Measurements from ENCODE around the gene ZNRF1. TPM values are rescaled to one million over a fixed set of nuclear protein-coding genes. Genes with fewer than 3 reads are reported as not detected.

ZNRF1 gene
- total and polyA plus RNA-seq, 2 of the 13 experiments (the other 11 are each of a cell fraction or from before 2014, with no cell fraction given) = 43.9 to 58.7 TPM

- H3K36me3 ChIP-seq (replicated peaks in 1 of 2; ENCODE audit: control insufficient read depth in 1 of 2, insufficient read depth in 2 of 2, low read length in 2 of 2) = peaks cover 6 to 11% of the 10 kb centered on the region in 2 experiments; a peak in 4 of 5 replicates
- intact Hi-C loops (cut with micrococcal nuclease; ENCODE audit: unreplicated experiment) (no loop called here), in situ Hi-C loops (cut with HindIII; ENCODE audit: extremely low pct_ligation_motif_present, low pct_unique_long_range_greater_than_20kb) (no loop called here)
- H4K20me1 ChIP-seq (ENCODE audit: insufficient read depth, low read length) = peaks cover 59% of the 10 kb centered on the region
- no peaks in the 10 kb centered on the region for H3K9me3 ChIP-seq (ENCODE audit: low read length)
- 92% methylated on average over 3 of the region's 3 CpGs for WGBS (ENCODE audit: low lambda C conversion rate)
- no TSS peak for BruUV-seq (replicated peaks)
- TF ChIP-seq MLXIP (CRISPR knock-in tag; IDR thresholded peaks at IDR 0.05; ENCODE audit: borderline replicate concordance) = no peak
- no peak for TF ChIP-seq PRMT3 (CRISPR knock-in tag; IDR thresholded peaks at IDR 0.05; ENCODE audit: borderline replicate concordance, low read depth)
- no peak for TF ChIP-seq ZNF432 (CRISPR knock-in tag; IDR thresholded peaks at IDR 0.05; ENCODE audit: borderline replicate concordance)
- no peak for TF ChIP-seq ZMYM3 (CRISPR knock-in tag; IDR thresholded peaks at IDR 0.05)
- no peak for TF ChIP-seq BORCS8-MEF2B (CRISPR knock-in tag; IDR thresholded peaks at IDR 0.05)
- no peak for TF ChIP-seq ZNF749 (CRISPR knock-in tag; IDR thresholded peaks at IDR 0.05; ENCODE audit: borderline replicate concordance)
- TF ChIP-seq MAFF (IDR thresholded peaks at IDR 0.05; ENCODE audit: low read depth, low read length) = no peak
- TF ChIP-seq, protein P1, sequence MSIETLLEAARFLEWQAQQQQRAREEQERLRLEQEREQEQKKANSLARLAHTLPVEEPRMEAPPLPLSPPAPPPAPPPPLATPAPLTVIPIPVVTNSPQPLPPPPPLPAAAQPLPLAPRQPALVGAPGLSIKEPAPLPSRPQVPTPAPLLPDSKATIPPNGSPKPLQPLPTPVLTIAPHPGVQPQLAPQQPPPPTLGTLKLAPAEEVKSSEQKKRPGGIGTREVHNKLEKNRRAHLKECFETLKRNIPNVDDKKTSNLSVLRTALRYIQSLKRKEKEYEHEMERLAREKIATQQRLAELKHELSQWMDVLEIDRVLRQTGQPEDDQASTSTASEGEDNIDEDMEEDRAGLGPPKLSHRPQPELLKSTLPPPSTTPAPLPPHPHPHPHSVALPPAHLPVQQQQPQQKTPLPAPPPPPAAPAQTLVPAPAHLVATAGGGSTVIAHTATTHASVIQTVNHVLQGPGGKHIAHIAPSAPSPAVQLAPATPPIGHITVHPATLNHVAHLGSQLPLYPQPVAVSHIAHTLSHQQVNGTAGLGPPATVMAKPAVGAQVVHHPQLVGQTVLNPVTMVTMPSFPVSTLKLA (IDR thresholded peaks at IDR 0.05) = no peak
- no peak for TF ChIP-seq ZFP91 (CRISPR knock-in tag; IDR thresholded peaks at IDR 0.05; ENCODE audit: borderline replicate concordance)
- TF ChIP-seq ZBTB4 (CRISPR knock-in tag; IDR thresholded peaks at IDR 0.05; ENCODE audit: borderline replicate concordance) = no peak
- no peak for TF ChIP-seq NFRKB (IDR thresholded peaks at IDR 0.05)
- FAIRE-seq (no peak), ATAC-seq (no peak), DNase-seq (ENCODE audit: low spot score) (no peak)
- H3K4me3 ChIP-seq (replicated peaks in 1 of 3; ENCODE audit: insufficient read depth in 1 of 3, low read depth in 2 of 3, low read length in 3 of 3) = no peak overlapping the region
- H3K79me2 ChIP-seq (ENCODE audit: insufficient read depth, low read length) = peaks cover 95% of the 10 kb centered on the region
- POLR2A ChIA-PET = no interaction called here
- H3K4me2 ChIP-seq (ENCODE audit: low read depth, low read length) = no peak overlapping the region
- CTCF ChIA-PET (ENCODE audit: low intra/inter-chr PET ratio, low total read pairs) = no interaction called here
- H3K27ac ChIP-seq (ENCODE audit: extremely low read length, insufficient read depth, low read length) = no peak overlapping the region
- H3K27me3 ChIP-seq (ENCODE audit: control insufficient read depth in 1 of 2, insufficient read depth in 2 of 2, low read length in 2 of 2) = no peaks in the 10 kb centered on the region
- H2AFZ ChIP-seq (ENCODE audit: low read length) = no peak overlapping the region
- no peak overlapping the region for H3K9ac ChIP-seq (ENCODE audit: insufficient read depth, low read depth, low read length)
- peaks cover 95% of the 10 kb centered on the region for H3K4me1 ChIP-seq (ENCODE audit: insufficient read depth, low read length)
These were observed 89.4 kb downstream of the ZNRF1 start for GRCh38 chr16:75088216-75088615.

All from HepG2 (cell line).